ENCODE measurements around the gene PPP1CC.

GRCh38 chr12:110696283-110696682, 46.4 kb downstream of the PPP1CC start:
- TF ChIP-seq CTCF (IDR thresholded peaks at IDR 0.05) (no peak), POLR2A (IDR thresholded peaks at IDR 0.05) (no peak), POLR2AphosphoS5 (IDR thresholded peaks at IDR 0.05) (no peak)
